Measurements from ENCODE around the gene GALNT10. TPM values are rescaled to one million over a fixed set of nuclear protein-coding genes. Genes with fewer than 3 reads are reported as not detected.

Gene GALNT10
- total and polyA plus RNA-seq, 9 of the 15 experiments (the other 6 are each of a cell fraction or from before 2014, with no cell fraction given) = 4.6 to 37.1 (median 13.3) TPM

- BruUV-seq (replicated peaks) = no TSS peak
- H3K79me2 ChIP-seq (ENCODE audit: control insufficient read depth, insufficient read depth, low read length) = no peaks in the 10 kb centered on the region
- H4K20me1 ChIP-seq (replicated peaks; ENCODE audit: control insufficient read depth, insufficient read depth, low read length) = no peaks in the 10 kb centered on the region
- no peaks in the 10 kb centered on the region for H3K36me3 ChIP-seq (ENCODE audit: control insufficient read depth, insufficient read depth, low read length)
- WGBS (ENCODE audit: insufficient coverage, low coverage, missing lambda C conversion rate) = 83% methylated on average over 2 of the region's 2 CpGs
- no peaks in the 10 kb centered on the region for H3K9me1 ChIP-seq (ENCODE audit: control insufficient read depth, insufficient read depth, low read length)
- DNase-seq (ENCODE audit: extremely low read depth in 1 of 4, low spot score in 3 of 4) (no peak), FAIRE-seq (no peak), ATAC-seq (no peak)
- H3K9ac ChIP-seq (ENCODE audit: insufficient read depth in 1 of 2, low read depth in 2 of 2, low read length in 2 of 2) = no peak overlapping the region
- H3K27ac ChIP-seq (ENCODE audit: extremely low read depth, low read depth, low read length) = no peak overlapping the region
- no peak overlapping the region for H3K4me3 ChIP-seq
- no peak overlapping the region for H3K4me2 ChIP-seq (ENCODE audit: insufficient read depth, low read length)
- no peaks in the 10 kb centered on the region for H3K27me3 ChIP-seq (ENCODE audit: control insufficient read depth in 2 of 2, insufficient read depth in 2 of 2, low read length in 2 of 2)
- ChIA-PET POLR2A (no interaction called here), CTCF (ENCODE audit: low intra/inter-chr PET ratio) (no interaction called here)
- in situ Hi-C loops (cut with MboI) = no loop called here
- H3K9me3 ChIP-seq (replicated peaks; ENCODE audit: control insufficient read depth, insufficient read depth, low read depth, low read length) = no peaks in the 10 kb centered on the region
- no peak for TF ChIP-seq SNAPC5 (CRISPR knock-in tag; IDR thresholded peaks at IDR 0.05)
- no peak for TF ChIP-seq ZC3H8 (IDR thresholded peaks at IDR 0.05)
- TF ChIP-seq ZNF518B (CRISPR knock-in tag; IDR thresholded peaks at IDR 0.05) = no peak
- TF ChIP-seq CLOCK (CRISPR knock-in tag; IDR thresholded peaks at IDR 0.05; ENCODE audit: borderline replicate concordance) = no peak
- no peak for TF ChIP-seq FOXA1 (IDR thresholded peaks at IDR 0.05; ENCODE audit: borderline replicate concordance)
- TF ChIP-seq ZNF165 (CRISPR knock-in tag; IDR thresholded peaks at IDR 0.05; ENCODE audit: borderline replicate concordance) = no peak
- no peak for TF ChIP-seq ATF1 (CRISPR knock-in tag; IDR thresholded peaks at IDR 0.05)
- TF ChIP-seq ATF1 (tag; IDR thresholded peaks at IDR 0.05) = no peak
- TF ChIP-seq XRCC5 (IDR thresholded peaks at IDR 0.05; ENCODE audit: low read depth, low read length) = no peak
- intact Hi-C loops (cut with micrococcal nuclease) = no loop called here
- no peaks in the 10 kb centered on the region for H3K4me1 ChIP-seq (replicated peaks in 1 of 2; ENCODE audit: control insufficient read depth in 2 of 2, insufficient read depth in 2 of 2, low read length in 2 of 2)
- no peak overlapping the region for H2AFZ ChIP-seq (ENCODE audit: low read depth, low read length)
These were observed 74.8 kb downstream of the GALNT10 start for GRCh38 chr5:154265197-154265773.

Data from K562 (cell line).